Keratinocyte (primary cell): ENCODE results near the gene ASTL.

Source experiments
- CTCF ChIP-seq, 3 experiments: IDR thresholded peaks in 1 of 3; conservative IDR thresholded peaks in 1 of 3; optimal IDR thresholded peaks in 1 of 3; 2 replicates in 2 of 3; 3 replicates in 1 of 3; pipeline versions ENCODE3 to v1.5.1; 2011; ENCODE audit warnings: low read length in 3 of 3, mild to moderate bottlenecking in 3 of 3, moderate library complexity in 2 of 3, control low read depth in 1 of 3, inconsistent platforms in 1 of 3; ENCODE audit not compliant: insufficient read depth in 2 of 3; ENCODE audit errors: extremely low read depth in 1 of 3
- EZH2 ChIP-seq: IDR thresholded peaks from one replicate; pipeline ENCODE4 v1.6.1; 2012; ENCODE audit warnings: inconsistent platforms, mild to moderate bottlenecking, low read length, moderate library complexity

DNA sequence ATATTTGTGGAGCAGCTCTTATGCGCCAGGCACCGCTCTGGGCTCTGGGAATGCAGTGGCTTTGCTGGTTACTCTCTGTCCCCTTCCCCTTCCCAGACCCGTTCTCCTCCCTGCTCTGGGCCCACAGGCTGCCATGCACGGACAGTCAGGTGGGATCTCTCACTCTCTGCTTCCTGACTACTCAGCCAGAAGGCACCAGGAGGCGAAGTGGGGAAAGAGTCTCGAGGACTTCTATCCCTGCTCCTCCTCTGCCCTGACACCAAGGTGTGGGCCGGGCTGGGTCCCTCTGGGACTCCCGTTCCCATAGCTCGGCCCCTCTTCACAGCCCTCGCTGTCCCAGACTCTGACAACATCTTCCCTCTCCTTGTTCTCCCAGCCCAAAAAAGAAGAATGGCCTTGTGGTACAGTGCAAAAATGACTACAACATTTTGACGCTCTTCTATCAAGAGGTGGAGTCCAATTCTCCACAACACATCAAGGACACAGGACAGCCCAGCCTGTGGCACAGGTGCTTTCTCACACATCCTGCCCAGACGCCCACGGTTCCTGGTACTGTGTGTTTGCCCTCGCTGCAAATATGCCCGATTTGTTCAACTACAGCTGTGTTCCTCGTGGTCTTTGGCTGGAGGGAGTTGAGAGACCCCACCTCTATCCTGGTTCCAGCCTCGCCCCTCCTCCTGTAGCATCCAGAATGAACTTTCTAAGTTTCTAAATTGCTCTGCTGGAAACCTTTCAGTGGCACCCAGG, 21.0 kb upstream of the ASTL start:
- TF ChIP-seq CTCF (optimal IDR thresholded peaks at IDR 0.05 in 1 of 3, IDR thresholded peaks at IDR 0.05 in 1 of 3, conservative IDR thresholded peaks at IDR 0.05 in 1 of 3; ENCODE audit: extremely low read depth in 1 of 3, insufficient read depth in 2 of 3, low read length in 3 of 3), result no peak
- TF ChIP-seq EZH2, result no peak
